Hematopoietic multipotent progenitor cell treated with erythropoietin and hydrocortisone succinate and interleukin-3 and kit ligand, for 6 days (in vitro differentiated cells): Measurements from ENCODE around the gene JPH4.
A peak's percentile ranks its signal among the peaks of the same experiment; 100 is the strongest.
"Not testable (repeated sequence)": the region's sequence is repeated elsewhere in the genome, so short reads cannot be mapped to it uniquely, and the experiment has no call there.

Experiments
- DNase-seq: peaks from one replicate; pipeline ENCODE4 v3.0.0-alpha.2; 2015

Gene JPH4

DNA sequence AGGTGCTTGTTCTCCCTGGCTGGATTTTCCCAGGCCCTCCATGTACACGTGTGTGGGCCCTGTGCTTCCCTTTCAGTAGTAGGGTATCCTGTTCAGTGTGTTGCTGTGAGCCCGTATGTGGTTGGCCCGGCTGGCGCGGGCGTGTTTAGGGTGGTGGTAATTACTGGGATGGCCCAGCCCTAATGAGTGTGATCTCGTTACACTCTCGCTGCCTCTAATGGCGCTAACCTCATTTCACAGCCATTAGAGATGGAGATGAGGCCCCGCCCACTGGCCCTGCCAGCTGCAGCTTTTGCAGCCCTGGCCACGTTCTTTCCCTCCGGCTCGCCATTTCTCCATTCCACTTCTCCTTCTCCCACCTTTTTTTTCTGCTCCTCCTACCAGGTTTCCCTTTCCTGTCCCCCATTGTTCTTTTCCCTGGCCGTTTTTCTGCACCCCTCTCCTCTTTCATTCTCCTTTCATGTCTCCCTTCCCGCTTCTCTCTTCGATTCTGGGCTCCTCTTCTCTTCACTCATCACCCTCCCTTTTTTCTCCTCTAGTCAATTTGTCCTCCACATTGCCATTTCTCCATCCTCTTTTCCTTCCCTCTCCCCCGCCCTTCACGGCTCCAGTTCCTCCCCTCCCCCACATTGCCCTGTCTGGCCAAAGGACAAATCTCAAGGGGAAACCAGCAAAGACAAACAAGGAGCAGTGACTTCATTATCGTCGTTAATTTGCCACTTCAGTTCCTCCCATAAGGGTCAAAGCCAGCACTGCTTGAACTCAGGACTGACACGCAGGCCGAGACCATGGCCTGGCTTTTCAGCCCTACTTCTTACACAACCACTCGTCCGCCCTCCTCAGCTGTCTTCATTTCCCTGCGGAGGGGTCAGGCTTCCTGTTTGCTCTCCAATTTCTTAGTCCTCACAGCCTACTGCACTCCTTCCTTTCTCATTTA is 33.8 kb downstream of the JPH4 start:
- DNase-seq, result no peak

DNA sequence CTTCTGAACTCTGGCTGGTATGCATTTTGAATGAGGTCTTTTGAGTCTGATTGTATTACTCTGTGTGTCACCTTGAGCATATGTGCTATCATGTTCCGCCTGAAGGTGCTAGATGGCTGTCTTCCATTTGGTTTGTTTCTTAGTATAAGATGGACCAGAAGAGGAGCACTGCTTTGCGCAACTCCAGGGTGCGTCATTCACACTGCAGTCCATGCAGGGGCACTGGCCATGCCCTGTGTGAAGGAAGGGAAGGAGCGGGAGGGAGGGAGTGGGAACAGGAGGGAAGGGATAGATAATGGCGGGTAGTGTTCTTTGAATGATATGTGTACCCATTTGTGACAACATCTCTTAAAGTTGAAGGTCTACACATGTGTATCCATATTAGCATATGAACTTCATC is 35.2 kb downstream of the JPH4 start:
- DNase-seq, result no peak

DNA sequence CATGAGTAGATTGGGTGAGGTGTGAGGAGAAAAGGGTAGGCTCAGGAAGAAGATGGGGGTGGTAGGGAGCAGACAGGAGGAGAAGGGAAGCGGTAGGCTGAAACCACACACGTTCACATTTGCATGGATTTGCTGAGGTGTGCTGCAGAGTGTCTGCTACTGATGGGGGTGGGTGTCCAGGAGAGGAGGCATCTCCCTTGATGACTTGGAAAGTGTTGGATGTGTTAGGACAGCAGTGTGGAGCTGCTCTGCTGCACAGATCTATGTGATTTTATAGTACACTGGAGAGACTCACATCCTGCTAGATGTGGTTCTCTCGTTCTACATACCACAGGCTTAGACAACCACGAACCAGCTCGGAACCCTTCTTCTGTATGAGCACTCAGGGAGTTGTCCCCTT is 36.3 kb downstream of the JPH4 start:
- DNase-seq, result no peak

DNA sequence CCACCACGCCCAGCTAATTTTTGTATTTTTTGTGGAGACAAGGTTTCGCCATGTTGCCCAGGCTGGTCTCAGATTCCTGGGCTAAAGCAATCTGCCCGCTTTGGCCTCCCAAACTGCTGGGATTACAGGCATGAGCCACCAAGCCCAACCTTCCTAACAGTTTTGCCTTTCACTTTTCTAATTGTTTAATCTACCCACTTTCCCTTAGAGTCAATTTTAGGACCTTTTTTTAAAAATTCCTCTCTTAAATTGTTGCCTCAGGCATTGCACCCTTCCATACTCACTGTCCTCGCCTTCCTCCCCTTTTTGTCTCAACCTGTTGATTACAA is 38.5 kb downstream of the JPH4 start:
- no peak for DNase-seq

DNA sequence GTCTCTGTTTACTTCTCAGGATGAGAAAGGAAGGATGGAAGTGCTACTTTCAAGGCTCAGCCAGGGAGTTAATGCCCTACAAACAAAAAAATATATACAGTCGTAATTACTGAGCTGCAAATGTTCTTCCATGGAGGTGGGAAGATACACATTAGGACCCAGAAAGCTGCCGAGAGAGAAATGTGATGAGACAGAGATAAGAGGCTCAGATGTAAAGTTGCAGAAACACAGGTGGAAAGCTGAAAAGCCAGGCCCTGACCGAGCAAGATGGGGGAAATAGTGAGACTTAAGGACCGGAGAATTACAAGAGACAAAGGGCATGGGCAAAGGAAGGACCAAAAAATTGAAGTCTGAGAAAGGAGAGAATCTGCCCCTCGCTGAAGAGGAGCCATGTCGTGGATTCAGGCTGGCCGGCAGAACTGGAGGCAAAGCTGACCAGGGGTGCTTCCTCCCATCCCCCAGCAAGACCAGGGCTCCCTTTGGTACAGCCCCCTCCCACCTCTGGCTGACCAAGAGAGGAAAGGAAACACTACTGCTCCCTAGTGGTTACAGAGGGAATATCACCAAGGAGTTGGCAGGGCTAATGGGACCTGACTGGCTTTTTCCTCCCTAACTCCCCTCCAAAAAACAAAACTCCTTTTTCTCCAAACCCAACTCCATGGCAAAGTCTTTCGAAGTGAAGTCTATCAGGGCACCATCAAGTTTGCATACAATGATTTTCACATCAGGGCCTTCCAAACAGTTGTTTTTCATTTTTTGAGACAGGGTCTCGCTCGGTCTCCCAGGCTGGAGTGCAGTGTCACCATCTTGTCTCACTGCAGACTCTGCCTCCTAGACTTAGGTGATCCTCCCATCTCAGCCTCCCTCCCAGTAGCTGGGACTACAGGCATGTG is 39.1 kb downstream of the JPH4 start:
- peak; percentile 66 for DNase-seq

DNA sequence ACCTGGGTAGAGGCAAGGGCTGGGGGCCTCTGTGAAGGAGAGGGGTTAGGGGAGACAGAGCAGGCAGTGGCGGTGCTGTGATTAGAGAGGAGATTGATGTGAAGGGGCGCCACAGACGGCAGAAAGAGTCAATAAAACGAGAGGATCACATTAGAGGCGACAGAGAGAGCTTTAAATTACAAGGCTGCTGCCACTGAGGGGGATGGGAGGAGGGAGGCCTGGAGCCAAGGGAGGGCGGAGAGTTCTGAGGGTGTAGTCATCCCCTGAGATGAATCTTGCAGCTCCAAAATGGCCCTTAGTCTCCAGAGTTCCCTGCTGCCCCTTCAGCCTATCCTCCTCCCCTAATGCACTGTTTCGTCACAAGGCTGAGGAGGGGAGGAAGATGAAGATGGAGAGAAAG is 39.8 kb downstream of the JPH4 start:
- no peak for DNase-seq

DNA sequence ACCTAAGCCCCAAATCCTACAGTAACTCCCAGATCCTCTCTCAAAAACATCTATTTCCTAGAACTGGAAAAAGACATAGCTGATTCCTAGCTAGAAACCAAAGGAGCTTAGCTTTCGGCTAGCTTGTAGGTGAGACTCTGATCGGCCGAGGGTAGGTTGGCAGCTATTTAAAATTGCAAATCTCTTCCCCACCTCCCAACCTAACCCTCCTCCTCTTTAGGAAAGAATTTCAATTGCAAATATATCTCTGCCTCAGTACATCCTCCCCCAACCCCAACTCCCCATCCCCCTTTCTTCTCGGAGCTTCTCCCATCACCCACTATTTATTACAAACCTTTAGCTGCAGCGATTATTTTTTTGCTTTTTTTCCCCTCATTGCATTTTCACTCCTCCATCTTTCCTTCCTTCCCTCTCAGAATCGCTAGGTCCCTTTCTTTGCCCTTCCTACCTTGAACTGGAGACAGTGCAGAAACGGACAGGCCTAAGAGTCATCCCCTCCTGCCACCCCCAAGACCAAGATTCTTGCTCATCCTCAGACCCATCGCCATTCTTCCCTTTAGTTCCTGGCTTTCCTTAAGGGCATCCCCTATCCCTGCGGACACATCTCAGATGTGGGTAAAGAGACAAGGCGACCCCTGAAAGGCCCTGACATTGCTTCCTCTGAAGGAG is 40.4 kb downstream of the JPH4 start:
- DNase-seq, result no peak

DNA sequence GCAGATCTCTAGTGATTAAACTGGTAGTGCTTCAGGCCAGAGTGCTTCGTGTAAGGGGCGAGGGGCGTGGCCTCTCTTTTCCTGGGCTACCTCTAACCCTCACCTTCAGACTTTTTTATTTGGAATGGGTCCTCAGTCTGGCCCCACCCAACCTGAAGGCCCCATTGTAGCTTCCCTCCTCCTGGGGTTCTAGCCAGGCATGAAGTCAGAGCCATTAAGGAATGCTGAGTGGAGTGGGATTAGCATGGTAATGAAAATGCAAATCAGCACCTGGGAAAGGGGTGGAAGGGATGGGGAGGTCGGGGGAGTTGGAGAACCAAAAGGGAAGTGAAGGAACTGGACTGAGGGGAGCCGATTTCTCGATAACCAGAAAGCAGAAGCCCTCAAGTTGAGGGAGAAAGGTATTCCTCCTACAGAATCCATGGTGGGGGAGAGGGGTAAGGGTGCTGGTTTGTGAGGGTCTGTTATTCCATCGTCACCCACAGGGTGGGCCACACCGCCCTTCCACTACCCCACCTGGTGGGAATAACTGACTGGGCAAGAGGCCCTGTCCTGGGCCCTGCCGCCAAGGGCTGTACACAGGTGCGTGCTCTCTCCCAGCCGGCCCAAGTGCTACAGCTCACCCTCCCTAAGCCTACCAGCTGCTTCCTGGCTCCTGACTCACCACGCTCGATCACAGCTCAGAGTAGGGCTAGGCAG is 41.1 kb downstream of the JPH4 start:
- DNase-seq, result no peak

DNA sequence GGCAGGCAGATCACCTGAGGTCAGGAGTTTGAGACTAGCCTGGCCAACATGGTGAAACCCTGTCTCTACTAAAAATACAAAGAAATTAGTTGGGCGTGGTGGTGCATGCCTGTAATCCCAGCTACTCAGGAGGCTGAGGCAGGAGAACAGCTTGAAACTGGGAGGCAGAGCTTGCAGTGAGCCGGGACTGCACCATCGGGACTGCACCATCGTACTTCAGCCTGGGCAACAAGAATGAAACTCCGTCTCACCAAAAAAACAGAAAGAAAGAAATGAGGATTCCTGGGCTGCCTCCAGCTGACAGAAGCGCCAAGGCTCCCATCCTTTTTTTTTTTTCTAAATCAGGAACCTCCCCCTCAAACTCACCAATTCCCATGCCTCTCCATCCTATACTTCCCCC is 41.7 kb downstream of the JPH4 start:
- not testable (repeated sequence) for DNase-seq

DNA sequence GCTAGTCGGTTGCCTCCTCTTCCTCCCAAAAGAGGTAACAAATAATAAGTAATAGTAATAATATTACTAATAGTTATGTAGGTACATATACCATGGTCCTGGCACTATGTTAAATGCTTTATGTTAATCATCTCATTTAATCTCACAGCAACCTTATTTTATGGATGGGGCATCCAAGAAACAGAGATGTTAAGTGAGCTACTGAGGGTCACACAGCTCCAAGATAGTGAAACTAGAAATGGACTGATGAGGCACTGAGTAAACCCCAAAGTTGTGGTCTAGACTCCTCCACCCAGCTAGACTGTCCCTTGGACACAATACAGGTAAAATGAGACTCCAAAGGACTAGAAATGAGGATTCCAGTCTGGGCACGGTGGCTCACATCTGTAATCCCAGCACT is 42.1 kb downstream of the JPH4 start:
- DNase-seq, result no peak

DNA sequence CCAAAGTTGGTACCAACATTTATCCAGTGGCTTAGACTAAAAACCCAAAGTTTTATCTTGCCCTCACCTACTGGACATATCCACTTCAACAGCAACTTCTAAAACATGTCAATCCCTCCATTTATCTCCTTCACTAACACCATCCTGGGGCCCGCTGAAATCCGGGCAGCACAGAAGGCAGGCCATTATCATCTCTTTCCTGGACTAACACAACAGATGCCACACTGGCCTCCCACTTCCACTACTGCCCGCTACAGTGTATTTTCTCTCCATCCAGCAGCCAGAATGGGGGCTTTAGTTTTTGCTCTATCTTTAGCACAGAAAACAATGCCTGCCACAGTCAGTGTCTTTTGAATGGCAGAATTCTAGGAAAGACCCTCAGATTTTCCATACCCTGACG is 42.6 kb downstream of the JPH4 start:
- DNase-seq, result no peak

DNA sequence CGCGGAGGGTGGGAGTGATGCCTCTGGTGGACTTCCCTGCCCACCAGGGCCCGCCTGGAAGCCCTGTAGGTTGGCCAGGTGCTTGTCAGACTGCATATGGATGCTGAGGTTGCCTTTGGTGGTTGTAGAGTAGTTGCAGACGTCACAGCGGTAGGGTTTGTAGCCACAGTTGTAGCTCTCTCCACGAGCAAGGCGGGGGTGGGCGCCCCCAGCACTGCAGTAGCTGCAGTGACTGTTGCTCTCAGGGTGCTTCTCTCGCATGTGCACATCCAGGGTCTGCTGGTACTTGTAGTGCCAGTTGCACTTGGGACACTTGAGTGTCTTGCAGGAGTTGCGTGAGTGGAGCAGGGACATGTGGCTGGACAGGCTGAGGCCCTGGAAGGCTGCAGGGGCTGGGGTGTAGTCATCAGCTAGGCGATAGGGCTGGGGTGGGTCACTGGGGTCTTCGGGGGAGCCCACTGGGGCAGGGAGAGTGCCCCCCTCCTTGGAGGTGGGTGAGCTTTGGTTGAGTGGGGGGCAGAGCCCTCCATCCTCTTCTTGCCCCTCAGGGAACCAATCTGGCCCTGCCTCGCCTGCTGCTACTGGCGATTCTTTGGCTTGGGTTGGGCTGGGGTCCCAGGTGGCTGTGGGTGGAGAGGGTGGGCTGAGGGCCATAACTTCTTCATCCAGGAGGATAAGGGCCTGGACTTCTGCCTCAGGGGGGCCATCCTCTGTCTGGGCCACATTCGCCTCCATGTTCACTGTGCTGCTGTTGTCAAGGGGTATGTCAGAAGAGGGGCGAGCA is 44.7 kb downstream of the JPH4 start:
- no peak for DNase-seq

DNA sequence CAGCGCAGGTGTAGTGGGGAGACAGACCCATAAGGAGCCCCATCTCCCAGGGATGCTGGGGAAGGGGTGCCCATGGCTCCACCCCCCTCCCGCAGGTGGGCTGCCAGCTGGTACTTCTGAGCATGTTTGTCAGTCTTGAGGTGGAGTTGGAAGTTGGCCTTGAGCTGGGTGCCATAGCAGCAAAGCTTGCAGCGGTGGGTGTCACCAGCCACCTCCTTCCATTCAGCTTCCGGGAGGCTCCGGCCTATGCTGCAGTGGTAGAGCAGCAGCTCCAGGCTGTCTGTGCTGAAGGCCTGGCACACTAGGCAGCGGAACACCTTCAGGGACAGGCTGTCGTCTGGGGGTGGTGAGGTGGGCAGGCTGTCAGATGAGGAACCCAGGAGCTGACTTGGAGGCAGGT is 45.9 kb downstream of the JPH4 start:
- no peak for DNase-seq

DNA sequence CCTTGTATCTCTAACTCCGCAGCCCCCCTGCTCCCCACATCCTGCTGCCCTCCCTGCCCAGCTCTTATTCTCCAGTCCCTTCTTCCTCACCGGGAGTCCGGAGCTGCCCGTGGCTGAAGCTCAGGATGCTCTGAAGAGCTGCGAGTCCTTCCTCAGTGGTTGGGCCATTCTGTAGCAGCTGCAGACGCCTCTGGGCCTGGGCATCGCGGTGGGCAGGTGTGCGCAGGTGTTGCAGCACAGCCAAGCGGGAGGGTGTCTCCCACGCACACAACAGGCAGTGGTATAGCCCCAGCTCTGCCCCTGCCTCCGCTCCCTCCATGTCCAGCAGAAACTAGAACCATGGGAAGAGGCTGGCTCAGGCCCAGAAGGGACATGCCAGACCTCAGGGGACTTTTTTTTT is 47.2 kb downstream of the JPH4 start:
- DNase-seq, result no peak

DNA sequence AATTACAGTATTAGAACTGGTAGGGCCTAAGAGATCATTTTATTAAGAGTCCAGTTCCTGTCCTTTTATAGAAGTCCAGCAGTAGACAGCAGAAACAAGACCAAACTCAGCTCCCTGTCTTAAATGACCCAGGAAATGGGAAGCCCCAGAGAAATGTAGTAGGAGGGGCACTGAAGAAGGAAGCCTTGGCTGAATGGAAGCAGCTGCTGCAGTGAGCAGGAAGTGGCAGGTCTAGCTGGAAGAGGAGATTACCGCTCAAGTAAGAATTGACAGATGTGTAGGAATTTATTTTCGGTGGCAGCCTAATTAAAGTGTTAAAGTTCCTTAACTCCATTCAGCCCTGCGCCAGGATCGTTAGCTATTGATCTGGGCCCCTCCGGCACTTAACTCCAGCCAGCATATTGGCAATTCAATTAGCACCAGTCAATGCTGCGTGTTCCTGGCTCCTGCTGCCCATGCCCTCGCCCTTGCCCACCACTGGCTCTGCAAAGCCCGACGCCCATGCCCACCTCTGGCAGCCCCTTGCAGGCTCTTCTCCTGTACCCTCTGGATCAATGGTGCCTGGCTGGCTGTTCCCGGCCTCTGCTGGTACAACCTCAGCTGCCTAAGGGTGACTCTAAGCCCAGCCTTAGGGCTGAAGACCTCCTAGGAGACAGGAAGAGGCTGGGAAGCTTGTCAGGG is 48.1 kb downstream of the JPH4 start:
- peak; percentile 22 for DNase-seq

DNA sequence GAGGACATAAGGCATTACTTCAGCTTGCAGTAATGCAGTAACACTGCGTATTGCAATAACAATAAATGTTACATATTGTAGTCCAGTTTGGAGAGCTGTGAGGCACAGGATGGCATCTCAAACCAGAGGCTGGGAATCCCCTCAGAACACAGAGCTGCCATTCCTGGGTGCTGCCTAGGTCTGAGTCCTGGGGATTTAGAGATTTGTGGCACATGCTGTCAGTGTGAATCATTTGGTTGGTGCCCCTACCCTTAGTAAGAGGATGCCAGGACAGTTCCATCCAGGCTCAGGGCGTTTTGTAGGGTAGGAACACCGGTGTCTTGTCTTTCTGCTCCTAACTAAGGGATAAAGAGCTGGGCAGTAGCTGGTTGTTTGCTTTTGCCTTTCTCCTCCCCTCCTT is 49.6 kb downstream of the JPH4 start:
- DNase-seq, result no peak

DNA sequence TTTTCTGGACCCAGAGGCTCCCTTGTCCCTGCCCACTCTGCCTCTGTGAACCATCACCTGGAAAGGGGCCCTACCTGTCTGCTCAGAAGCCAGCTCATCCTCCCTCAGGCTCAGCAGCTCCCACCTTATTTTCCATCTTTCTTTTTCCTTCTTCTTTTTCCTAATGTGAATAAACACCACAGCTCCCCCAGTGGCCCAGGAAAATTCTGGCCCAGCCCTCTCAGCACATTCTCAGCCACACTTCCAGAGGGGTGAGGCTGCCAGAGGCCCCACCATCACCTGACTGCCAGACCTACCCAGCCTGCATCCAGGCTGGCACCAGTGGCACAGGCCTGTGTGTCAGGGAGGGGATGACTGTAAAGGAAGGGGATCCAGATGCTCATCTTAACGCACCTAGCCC is 50.0 kb downstream of the JPH4 start:
- DNase-seq, result no peak

DNA sequence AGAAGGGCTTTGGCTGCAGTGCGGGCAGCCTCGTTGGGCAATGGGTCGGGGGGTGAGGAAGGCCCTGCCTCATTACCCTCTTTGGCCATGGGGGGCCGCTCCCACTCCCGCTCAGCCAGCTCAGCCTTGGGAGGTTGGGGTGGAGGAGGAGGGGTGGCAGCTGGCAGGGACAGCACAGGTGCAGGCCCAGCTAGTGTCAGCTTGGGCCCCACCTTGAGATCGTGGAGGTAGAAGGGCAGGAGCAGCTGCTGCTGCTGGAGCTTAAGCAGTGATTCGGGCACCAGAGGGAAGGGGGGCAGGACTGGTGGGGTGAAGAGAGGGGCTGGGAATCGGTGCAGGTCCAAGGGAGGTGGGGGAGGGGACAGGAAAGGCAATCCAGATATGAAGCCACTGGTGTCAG is 53.0 kb downstream of the JPH4 start:
- DNase-seq, result no peak

DNA sequence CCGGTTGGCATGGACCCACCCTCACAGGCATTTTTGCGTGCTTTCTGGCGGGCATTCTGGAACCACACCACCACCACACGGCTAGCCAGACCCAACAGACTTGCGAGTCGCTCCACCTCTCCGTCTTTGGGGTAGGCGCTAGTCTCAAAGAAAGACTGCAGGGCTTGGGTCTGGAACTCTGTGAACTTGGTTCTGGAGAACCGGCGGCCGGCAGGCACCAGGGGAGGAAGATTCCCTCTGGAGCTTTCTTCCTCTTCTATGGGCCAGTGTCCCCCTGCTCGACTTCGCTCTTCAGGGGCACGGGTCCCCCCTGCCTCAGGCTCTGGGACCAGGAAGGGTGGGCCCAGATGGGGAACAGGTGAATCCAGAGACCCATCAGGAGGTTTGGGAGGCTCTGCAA is 53.6 kb downstream of the JPH4 start:
- no peak for DNase-seq

DNA sequence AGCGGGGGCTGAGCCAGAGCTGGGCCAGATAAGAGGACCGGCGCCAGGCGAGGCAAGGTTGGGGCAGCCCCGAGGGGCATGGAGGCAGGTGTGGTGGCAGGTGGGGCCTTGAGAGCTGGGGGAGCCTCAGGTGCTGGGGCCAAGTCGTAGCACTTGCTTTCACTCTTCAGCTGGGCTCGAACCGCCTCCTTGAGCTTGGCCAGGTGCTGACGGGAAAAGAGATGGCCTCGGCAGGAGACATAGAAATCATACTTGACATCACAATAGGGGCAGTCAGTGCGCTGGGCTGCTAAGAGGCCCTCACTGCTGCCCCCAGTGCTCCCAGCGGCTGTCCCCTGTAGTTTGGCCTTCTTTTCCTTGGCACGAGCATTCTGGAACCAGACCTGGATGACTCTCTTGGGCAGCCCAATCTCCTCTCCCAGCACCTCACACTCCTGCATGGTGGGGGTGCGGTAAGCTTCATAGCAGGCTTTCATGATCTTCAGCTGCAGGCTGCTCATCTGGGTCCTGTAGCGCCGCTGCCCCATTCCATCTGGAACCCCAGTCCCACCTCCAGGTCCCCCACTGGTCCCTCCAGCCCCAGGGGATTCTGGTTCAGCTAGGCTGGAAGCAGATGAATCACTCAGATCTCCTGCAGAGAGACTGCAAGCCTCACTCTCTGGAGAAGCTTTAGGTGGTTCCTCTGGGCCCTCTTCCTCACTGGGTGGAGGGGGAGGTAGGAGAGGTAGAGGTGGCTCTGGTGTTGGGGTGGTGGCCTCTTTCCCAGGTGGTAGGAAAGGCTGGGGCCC is 55.2 kb downstream of the JPH4 start:
- DNase-seq, result no peak
